ENCODE measurements around the gene NUDT3.
"Not testable (repeated sequence)": the region's sequence is repeated elsewhere in the genome, so short reads cannot be mapped to it uniquely, and the experiment has no call there.

Gene NUDT3
- 43.6 to 78.9 (median 71.0) reads per million in 3 experiments for total RNA-seq

- peak; percentile 92 for DNase-seq
These were observed at the start of gene NUDT3 for GRCh38 chr6:34392497-34393190. Gene NUDT3 (minus strand): TSS chr6:34392669. CDS start chr6:34392362, 307 bp downstream.

GRCh38 chr6:34441526-34441925 is 49.1 kb upstream of the NUDT3 start:
- no peak for DNase-seq

GRCh38 chr6:34439442-34439841 is 47.0 kb upstream of the NUDT3 start:
- no peak for DNase-seq

- DNase-seq = no peak
These were observed 46.2 kb upstream of the NUDT3 start for GRCh38 chr6:34438705-34439104.

- DNase-seq = no peak
These were observed 45.1 kb upstream of the NUDT3 start for GRCh38 chr6:34437644-34437970.

GRCh38 chr6:34436803-34437643 is 44.6 kb upstream of the NUDT3 start:
- no peak for DNase-seq

GRCh38 chr6:34435916-34436315 is 43.4 kb upstream of the NUDT3 start:
- no peak for DNase-seq

GRCh38 chr6:34425498-34426410 is 33.3 kb upstream of the NUDT3 start, which contains the start of gene RPS10:
Gene RPS10 (minus strand): TSS chr6:34426069. CDS start chr6:34425221, 848 bp downstream.
- peak; percentile 84 for DNase-seq

GRCh38 chr6:34425132-34425497 is 32.6 kb upstream of the NUDT3 start:
- peak; percentile 9 for DNase-seq

GRCh38 chr6:34424200-34425131 is 32.0 kb upstream of the NUDT3 start:
- no peak for DNase-seq

GRCh38 chr6:34423254-34423653 is 30.8 kb upstream of the NUDT3 start:
- DNase-seq = no peak

GRCh38 chr6:34418367-34418766 is 25.9 kb upstream of the NUDT3 start:
- no peak for DNase-seq

- no peak for DNase-seq
These were observed 24.5 kb upstream of the NUDT3 start for GRCh38 chr6:34416877-34417371.

GRCh38 chr6:34414999-34415858 is 22.8 kb upstream of the NUDT3 start:
- peak; percentile 46 for DNase-seq

GRCh38 chr6:34412643-34413214 is 20.3 kb upstream of the NUDT3 start:
- DNase-seq = no peak

GRCh38 chr6:34412016-34412415 is 19.5 kb upstream of the NUDT3 start:
- no peak for DNase-seq

- not testable (repeated sequence) for DNase-seq
These were observed 15.4 kb upstream of the NUDT3 start for GRCh38 chr6:34407915-34408314.

- no peak for DNase-seq
These were observed 4.0 kb upstream of the NUDT3 start for GRCh38 chr6:34396518-34396917.

- no peak for DNase-seq
These were observed 1.5 kb upstream of the NUDT3 start for GRCh38 chr6:34393966-34394305.

- no peak for DNase-seq
These were observed 909 bp upstream of the NUDT3 start for GRCh38 chr6:34393191-34393965.
